ENCODE data around the gene RPS6KB2. TPM values are rescaled to one million over a fixed set of nuclear protein-coding genes. Genes with fewer than 3 reads are reported as not detected.

Gene RPS6KB2
- total and polyA plus RNA-seq, 10 of the 15 experiments (the other 5 are each of a cell fraction or from before 2014, with no cell fraction given) = 0.39 to 101 (median 58.4) TPM

DNA sequence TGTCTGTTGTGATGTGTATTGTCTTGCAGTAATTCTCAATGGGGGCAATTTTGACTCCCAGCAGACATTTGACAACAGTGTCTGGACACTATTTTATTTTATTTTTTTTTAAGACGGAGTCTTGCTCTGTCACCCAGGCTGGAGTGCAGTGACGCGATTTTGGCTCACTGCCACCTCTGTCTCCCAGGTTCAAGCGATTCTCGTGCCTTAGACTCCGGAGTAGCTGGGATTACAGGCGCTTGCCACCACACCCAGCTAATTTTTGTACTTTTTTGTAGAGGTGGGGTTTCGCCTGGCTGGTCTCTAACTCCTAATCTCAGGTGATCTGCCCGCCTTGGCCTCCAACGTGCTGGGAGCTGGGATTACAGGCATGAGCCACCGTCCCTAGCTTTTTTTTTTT lies 1.4 kb downstream of the RPS6KB2 start:
- ATAC-seq (no peak), FAIRE-seq (no peak), DNase-seq (ENCODE audit: low read depth, low spot score) (no peak)
- Histone ChIP-seq H3K36me3 (ENCODE audit: control insufficient read depth in 2 of 2, insufficient read depth in 2 of 2, low read length in 1 of 2) (peaks cover 6 to 9% of the 10 kb centered on the region in 2 experiments; a peak in 3 of 4 replicates), H3K4me2 (ENCODE audit: control insufficient read depth, insufficient read depth) (peak overlapping the region; percentile 81; the same call in 1 of the 2 replicates), H3K9ac (ENCODE audit: control insufficient read depth, insufficient read depth, low read length) (no peak overlapping the region), H3K27me3 (replicated peaks in 1 of 2; ENCODE audit: control insufficient read depth in 2 of 2, insufficient read depth in 2 of 2, low read length in 1 of 2) (no peaks in the 10 kb centered on the region), H4K20me1 (ENCODE audit: control insufficient read depth, insufficient read depth) (no peaks in the 10 kb centered on the region), H3K9me3 (replicated peaks; ENCODE audit: control insufficient read depth, insufficient read depth, low read length) (no peaks in the 10 kb centered on the region), H2AFZ (ENCODE audit: control insufficient read depth, low read depth, low read length) (no peak overlapping the region), H3K4me1 (ENCODE audit: control insufficient read depth, insufficient read depth, low read length) (peaks cover 13% of the 10 kb centered on the region), H3K27ac (ENCODE audit: control insufficient read depth, insufficient read depth) (no peak overlapping the region), H3K79me2 (ENCODE audit: control insufficient read depth, insufficient read depth, low read length) (peaks cover 30% of the 10 kb centered on the region), H3K4me3 (no peak overlapping the region)
- BruUV-seq (replicated peaks) = no TSS peak
- POLR2A ChIA-PET = interaction anchor here (0.6 to 4.4 kb wide), 6 partner anchors 9 to 73 kb away, joined by 3 to 28 read pairs (median 14); partner anchors contain the start of genes CORO1B, PPP1CA, PTPRCAP and TBC1D10C
- 95% methylated on average over 11 of the region's 11 CpGs for WGBS (ENCODE audit: insufficient coverage, insufficient replicate concordance, low lambda C conversion rate, missing lambda C conversion rate)
- TF ChIP-seq POLR2AphosphoS5 (IDR thresholded peaks at IDR 0.05; ENCODE audit: low read length) = peak; percentile 2; the same call in 1 of the 2 replicates
- TF ChIP-seq IRF4 (IDR thresholded peaks at IDR 0.05; ENCODE audit: low read depth, low read length) = no peak
- in situ Hi-C loops (cut with MboI) (no loop called here), intact Hi-C loops (cut with micrococcal nuclease; ENCODE audit: unreplicated experiment) (no loop called here)
- RAD21 ChIA-PET (ENCODE audit: unreplicated experiment) = no interaction called here
- CTCF ChIA-PET = no interaction called here
- SMC1A ChIA-PET (ENCODE audit: uncharacterized antibody, unreplicated experiment) = no interaction called here

DNA sequence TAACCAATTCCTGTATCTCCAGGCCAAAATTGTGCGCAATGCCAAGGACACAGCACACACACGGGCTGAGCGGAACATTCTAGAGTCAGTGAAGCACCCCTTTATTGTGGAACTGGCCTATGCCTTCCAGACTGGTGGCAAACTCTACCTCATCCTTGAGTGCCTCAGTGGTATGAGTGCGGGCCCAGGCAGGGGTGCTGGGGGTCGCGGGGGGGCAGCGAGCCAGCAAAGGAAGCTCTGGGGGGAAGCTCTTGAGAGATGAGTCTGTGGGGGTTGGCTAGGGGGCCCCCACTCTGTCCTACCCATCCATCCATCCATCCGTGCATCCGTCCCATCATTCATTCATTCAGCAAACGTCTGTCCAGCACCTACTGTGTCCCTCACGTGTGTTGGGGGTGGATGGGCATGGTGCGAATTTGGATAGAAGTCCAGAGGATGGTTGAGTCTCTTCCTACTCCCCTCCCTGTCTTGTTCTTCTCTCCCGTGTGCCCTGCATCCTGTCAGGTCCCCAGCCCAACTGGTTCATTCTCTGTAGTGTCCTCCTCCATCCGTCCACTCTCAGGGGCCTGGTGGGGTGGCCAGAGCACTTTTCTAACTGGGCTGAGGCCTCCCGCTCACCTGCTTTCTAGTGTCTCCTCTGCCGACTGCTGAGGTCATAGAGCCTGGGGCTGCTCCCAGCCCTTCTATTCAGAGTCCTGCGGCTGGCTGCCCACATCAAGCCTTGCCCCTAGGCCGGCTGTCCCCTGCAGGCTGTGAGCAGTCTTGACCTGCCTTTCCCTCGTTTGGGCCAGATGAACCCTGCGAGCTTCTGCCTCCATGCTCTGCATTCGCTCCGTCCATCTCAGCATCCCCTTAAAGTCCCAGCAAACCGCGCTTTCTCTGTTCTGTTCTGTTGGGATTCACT lies 3.3 kb downstream of the RPS6KB2 start:
- Histone ChIP-seq H2AFZ (ENCODE audit: control insufficient read depth, low read depth, low read length) (no peak overlapping the region), H4K20me1 (ENCODE audit: control insufficient read depth, insufficient read depth) (no peaks in the 10 kb centered on the region), H3K79me2 (ENCODE audit: control insufficient read depth, insufficient read depth, low read length) (peaks cover 49% of the 10 kb centered on the region), H3K4me1 (ENCODE audit: control insufficient read depth, insufficient read depth, low read length) (peaks cover 26% of the 10 kb centered on the region), H3K4me2 (ENCODE audit: control insufficient read depth, insufficient read depth) (no peak overlapping the region), H3K36me3 (ENCODE audit: control insufficient read depth in 2 of 2, insufficient read depth in 2 of 2, low read length in 1 of 2) (peaks cover 6 to 20% of the 10 kb centered on the region in 2 experiments; a peak in 3 of 4 replicates), H3K4me3 (no peak overlapping the region), H3K9me3 (replicated peaks; ENCODE audit: control insufficient read depth, insufficient read depth, low read length) (no peaks in the 10 kb centered on the region), H3K27me3 (replicated peaks in 1 of 2; ENCODE audit: control insufficient read depth in 2 of 2, insufficient read depth in 2 of 2, low read length in 1 of 2) (no peaks in the 10 kb centered on the region), H3K9ac (ENCODE audit: control insufficient read depth, insufficient read depth, low read length) (no peak overlapping the region), H3K27ac (ENCODE audit: control insufficient read depth, insufficient read depth) (no peak overlapping the region)
- intact Hi-C loops (cut with micrococcal nuclease; ENCODE audit: unreplicated experiment) = no loop called here
- ChIA-PET CTCF (interaction anchor here (0.6 to 1.3 kb wide), 2 partner anchors 30 to 106 kb away, joined by 3 to 4 read pairs; partner anchors contain the start of gene PPP1CA), POLR2A (interaction anchor here (0.7 to 4.4 kb wide), 3 partner anchors 9 to 37 kb away, joined by 3 to 22 read pairs (median 4); partner anchors contain the start of gene TMEM134), RAD21 (ENCODE audit: unreplicated experiment) (no interaction called here), SMC1A (ENCODE audit: uncharacterized antibody, unreplicated experiment) (no interaction called here)
- no peak for FAIRE-seq
- ATAC-seq = no peak
- 86% methylated on average over 23 of the region's 24 CpGs for WGBS (ENCODE audit: insufficient coverage, insufficient replicate concordance, low lambda C conversion rate, missing lambda C conversion rate)
- no TSS peak for BruUV-seq (replicated peaks)
- DNase-seq (ENCODE audit: low read depth, low spot score) = no peak
- in situ Hi-C loops (cut with MboI) = no loop called here
- TF ChIP-seq POLR2AphosphoS5 (IDR thresholded peaks at IDR 0.05; ENCODE audit: low read length) (peak; percentile 53; the same call in 1 of the 2 replicates), IKZF1 (conservative IDR thresholded peaks at IDR 0.05) (no peak), TCF12 (IDR thresholded peaks at IDR 0.05; ENCODE audit: low read depth, low read length) (no peak)
